Stomach (tissue), 9 donors: ENCODE data around the gene FERMT3. TPM values are rescaled to one million over a fixed set of nuclear protein-coding genes. Genes with fewer than 3 reads are reported as not detected.

Source experiments
- DNase-seq, 2 donors: peaks; one replicate each; pipeline versions ENCODE4 v3.0.0 to v3.0.0-alpha.2; 2013 to 2019
- H3K27ac ChIP-seq, 5 donors: fragments of 200-600 bp in 4 of 5; sonication (generic) in 4 of 5; one replicate each; pipeline ENCODE4 v1.5.1; 2013 to 2019; ENCODE audit warnings: mild to moderate bottlenecking in 1 of 5, moderate library complexity in 1 of 5
- H3K27me3 ChIP-seq, 3 donors: fragments of 200-600 bp; sonication (generic); one replicate each; pipeline ENCODE4 v1.5.1; 2017 to 2019; ENCODE audit warnings: mixed run types in 1 of 3
- H3K36me3 ChIP-seq, 4 donors: fragments of 200-600 bp; sonication (generic); 1 replicate in 3 of 4; 2 replicates in 1 of 4; pipeline ENCODE4 v1.5.1; 2016 to 2019
- H3K4me1 ChIP-seq, 4 donors: fragments of 200-600 bp; sonication (generic); one replicate each; pipeline ENCODE4 v1.5.1; 2016 to 2019
- H3K4me3 ChIP-seq, 4 donors: fragments of 200-600 bp; sonication (generic) in 3 of 4; one replicate each; pipeline ENCODE4 v1.5.1; 2016 to 2019; ENCODE audit warnings: mild to moderate bottlenecking in 1 of 4
- H3K9me3 ChIP-seq, 4 donors: fragments of 200-600 bp; sonication (generic); one replicate each; pipeline ENCODE4 v1.5.1; 2016 to 2019
- EP300 ChIP-seq: sonication (generic); formaldehyde crosslinking; IDR thresholded peaks from one replicate; pipeline ENCODE4 v1.6.1; 2017; ENCODE audit warnings: antibody characterized with exemption
- POLR2A ChIP-seq, 4 donors: fragments of 450-650 bp; IDR thresholded peaks; one replicate each; pipeline ENCODE4 v1.6.1; 2016; ENCODE audit warnings: antibody characterized with exemption in 4 of 4, control low read depth in 2 of 4, mild to moderate bottlenecking in 1 of 4, moderate library complexity in 1 of 4
- POLR2AphosphoS5 ChIP-seq, 3 donors: sonication (generic); formaldehyde crosslinking; IDR thresholded peaks; one replicate each; pipeline ENCODE4 v1.6.1; 2016; ENCODE audit warnings: antibody characterized with exemption in 3 of 3
- WGBS, 5 donors: extraction: QIAGEN DNeasy Blood & Tissue Kit in 3 of 5; methylation state at CpG; one replicate each; pipeline versions ENCODE4 v1.1.5 to v1.1.7; 2013 to 2018; 5-methylcytosine and 5-hydroxymethylcytosine counted together
- intact Hi-C: fragments of 100-400 bp; cut with DNase I; formaldehyde crosslinking; loops from one replicate; pipeline ENCODE4 v1.15.1; 2023; ENCODE audit warnings: low total_unique reads
- polyA plus RNA-seq, 3 donors: library from polyadenylated mRNA; stranded (reverse); fragments of 200-250 nt; gene quantifications; one replicate each; pipeline ENCODE4 v1.2.3, GENCODE V29; 2013
- total RNA-seq, 5 donors: library from RNA; depleted of rRNA; stranded (reverse); fragments of >200 nt; gene quantifications; one replicate each; pipeline versions ENCODE4 v1.1.0 to v1.2.3, GENCODE V29; 2014 to 2016
- TF ChIP-seq, protein P1 (sequence below), 7 experiments: fragments of 450-650 bp in 4 of 7; fragments of 200-600 bp in 3 of 7; sonication (generic) in 3 of 7; IDR thresholded peaks; one replicate each; pipeline ENCODE4 v1.5.1; 2016 to 2019; ENCODE audit warnings: antibody characterized with exemption in 7 of 7, control low read depth in 2 of 7, mild to moderate bottlenecking in 1 of 7
- donor health status: healthy with polysubstance abuse.
- donor health status: Bipolar disorder and iron deficiency.
- donor health status: healthy.

Gene FERMT3
- total and polyA plus RNA-seq, 8 donors: 11.9 to 31.9 (median 18.7) TPM

DNA sequence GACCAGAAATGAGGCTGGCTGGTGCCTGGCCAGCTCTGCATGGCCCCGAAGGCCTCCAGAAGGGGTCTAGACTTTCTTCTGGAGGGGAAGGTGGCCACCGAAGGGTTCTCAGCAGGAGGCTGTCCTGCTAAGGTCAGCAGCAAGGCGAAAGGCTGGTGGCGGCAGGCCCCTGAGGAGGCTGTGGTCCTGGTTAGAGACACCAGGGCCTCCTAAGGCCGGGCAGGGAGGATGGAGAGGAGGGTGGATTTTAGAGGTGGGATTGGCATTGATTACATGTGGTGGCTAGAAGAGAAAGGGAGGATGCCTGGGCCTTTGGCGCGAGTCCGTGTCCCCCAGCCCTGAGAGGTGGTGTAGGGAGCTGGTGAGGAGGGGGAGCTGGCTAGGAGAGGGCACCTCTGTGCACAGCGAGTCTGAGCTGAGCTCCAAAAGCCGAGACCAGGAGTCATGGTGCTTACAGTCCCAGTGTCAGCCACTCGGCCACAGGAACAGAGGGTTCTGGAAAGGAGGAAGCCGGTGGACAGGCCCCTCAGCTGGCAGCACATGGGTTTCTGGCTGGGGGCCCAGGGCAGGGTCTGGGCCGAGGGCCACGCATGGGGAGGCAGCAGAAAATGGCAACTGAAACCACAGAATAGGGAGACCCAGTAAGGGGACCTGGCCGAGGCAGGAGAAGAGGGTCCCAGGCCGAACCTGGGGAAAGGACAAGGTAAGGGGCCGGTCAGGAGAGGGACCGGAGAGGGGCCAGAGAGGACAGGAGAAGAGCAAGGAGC is 2.5 kb downstream of the FERMT3 start:
- H3K27me3 ChIP-seq: no peaks in the 10 kb centered on the region
- H3K9me3 ChIP-seq: no peaks in the 10 kb centered on the region
- WGBS, 5 donors: 78 to 89% (median 86%) methylated on average over 18 of the region's 18 CpGs
- H3K36me3 ChIP-seq: peaks cover 4 to 60% (median 40%) of the 10 kb centered on the region in 4 donors
- peak overlapping the region in 3 of 5 donors; percentile 85 to 91 (median 87) for H3K27ac ChIP-seq
- H3K4me1 ChIP-seq: peaks cover 41 to 52% (median 47%) of the 10 kb centered on the region in 4 donors
- peak overlapping the region in 2 of 4 donors; percentile 48 to 52 for H3K4me3 ChIP-seq
- intact Hi-C loops: loop anchor here (10.0 kb wide), 1 partner anchor 86 kb away; the partner anchor contains the start of gene KCNK4
- no peak for DNase-seq
- TF ChIP-seq POLR2AphosphoS5 (IDR thresholded peaks at IDR 0.05): no peak
- TF ChIP-seq, protein P1, sequence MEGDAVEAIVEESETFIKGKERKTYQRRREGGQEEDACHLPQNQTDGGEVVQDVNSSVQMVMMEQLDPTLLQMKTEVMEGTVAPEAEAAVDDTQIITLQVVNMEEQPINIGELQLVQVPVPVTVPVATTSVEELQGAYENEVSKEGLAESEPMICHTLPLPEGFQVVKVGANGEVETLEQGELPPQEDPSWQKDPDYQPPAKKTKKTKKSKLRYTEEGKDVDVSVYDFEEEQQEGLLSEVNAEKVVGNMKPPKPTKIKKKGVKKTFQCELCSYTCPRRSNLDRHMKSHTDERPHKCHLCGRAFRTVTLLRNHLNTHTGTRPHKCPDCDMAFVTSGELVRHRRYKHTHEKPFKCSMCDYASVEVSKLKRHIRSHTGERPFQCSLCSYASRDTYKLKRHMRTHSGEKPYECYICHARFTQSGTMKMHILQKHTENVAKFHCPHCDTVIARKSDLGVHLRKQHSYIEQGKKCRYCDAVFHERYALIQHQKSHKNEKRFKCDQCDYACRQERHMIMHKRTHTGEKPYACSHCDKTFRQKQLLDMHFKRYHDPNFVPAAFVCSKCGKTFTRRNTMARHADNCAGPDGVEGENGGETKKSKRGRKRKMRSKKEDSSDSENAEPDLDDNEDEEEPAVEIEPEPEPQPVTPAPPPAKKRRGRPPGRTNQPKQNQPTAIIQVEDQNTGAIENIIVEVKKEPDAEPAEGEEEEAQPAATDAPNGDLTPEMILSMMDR (IDR thresholded peaks at IDR 0.05): no peak
- no peak for TF ChIP-seq EP300
- TF ChIP-seq POLR2A (IDR thresholded peaks at IDR 0.05): no peak

DNA sequence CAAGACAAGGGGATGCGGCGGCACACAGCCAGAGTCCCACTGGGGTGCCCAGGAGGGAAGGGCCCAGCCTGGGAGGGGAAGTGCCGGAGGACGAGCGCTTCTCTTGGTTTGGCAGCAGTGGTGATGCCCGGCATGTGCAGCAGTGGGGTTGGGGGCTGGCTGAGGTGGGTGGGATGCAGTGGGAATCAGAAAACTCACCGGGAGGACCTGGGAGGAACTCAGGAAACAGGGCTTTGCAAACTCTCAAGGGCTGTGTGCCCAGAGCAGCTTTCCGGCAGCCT is 3.0 kb downstream of the FERMT3 start:
- intact Hi-C loops: loop anchor here (10.0 kb wide), 1 partner anchor 85 kb away; the partner anchor contains the start of gene KCNK4
- no peaks in the 10 kb centered on the region for H3K27me3 ChIP-seq
- peak overlapping the region in 2 of 5 donors; percentile 85 to 87 for H3K27ac ChIP-seq

DNA sequence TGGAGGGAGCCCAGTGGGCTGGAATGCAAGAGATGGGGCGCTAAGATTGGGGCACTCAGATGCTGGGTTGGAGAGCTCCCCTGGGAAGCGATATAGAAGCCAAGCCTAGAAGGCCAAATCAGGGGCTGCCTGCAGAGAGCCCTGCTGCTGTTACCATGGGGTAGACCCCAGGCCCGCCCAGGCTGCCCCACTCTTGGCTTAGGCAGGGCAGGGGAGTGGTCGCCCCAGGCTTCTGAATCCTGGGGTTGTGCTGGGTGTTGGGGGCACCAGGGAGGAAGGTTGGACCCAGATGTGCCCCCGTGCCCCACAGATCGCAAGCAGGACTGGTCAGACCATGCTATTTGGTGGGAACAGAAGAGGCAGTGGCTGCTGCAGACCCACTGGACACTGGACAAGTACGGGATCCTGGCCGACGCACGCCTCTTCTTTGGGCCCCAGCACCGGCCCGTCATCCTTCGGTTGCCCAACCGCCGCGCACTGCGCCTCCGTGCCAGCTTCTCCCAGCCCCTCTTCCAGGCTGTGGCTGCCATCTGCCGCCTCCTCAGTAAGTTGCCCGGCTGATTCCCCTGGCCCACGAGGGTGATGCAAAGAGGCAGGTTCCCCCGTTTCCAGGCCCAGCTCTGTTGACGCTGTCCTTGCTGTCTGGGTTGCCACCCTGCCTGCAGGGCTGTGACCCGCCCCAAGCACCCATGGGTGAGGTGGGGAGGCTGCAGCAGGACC is 3.9 kb downstream of the FERMT3 start:
- Histone ChIP-seq H3K4me1 (peaks cover 29 to 37% (median 32%) of the 10 kb centered on the region in 4 donors), H3K36me3 (peaks cover 0 to 62% (median 42%) of the 10 kb centered on the region in 4 donors), H3K27me3 (no peaks in the 10 kb centered on the region), H3K27ac (no peak overlapping the region), H3K4me3 (no peak overlapping the region), H3K9me3 (no peaks in the 10 kb centered on the region)
- no peak for DNase-seq
- TF ChIP-seq POLR2AphosphoS5 (IDR thresholded peaks at IDR 0.05) (no peak), EP300 (no peak), POLR2A (IDR thresholded peaks at IDR 0.05) (no peak)
- TF ChIP-seq, protein P1 (IDR thresholded peaks at IDR 0.05): no peak
- 94 to 95% (median 94%) methylated on average over 14 to 24 of the region's 24 CpGs for WGBS, 5 donors
- intact Hi-C loops: no loop called here

More for the DNA sequence above, 3.0 kb downstream of the FERMT3 start:
- no peak for DNase-seq
- 85 to 91% (median 87%) methylated on average over 8 of the region's 8 CpGs for WGBS, 5 donors
- no peak overlapping the region for H3K4me3 ChIP-seq
- peaks cover 36 to 47% (median 42%) of the 10 kb centered on the region in 4 donors for H3K4me1 ChIP-seq
- peaks cover 0 to 60% (median 41%) of the 10 kb centered on the region in 4 donors for H3K36me3 ChIP-seq
- no peak for TF ChIP-seq EP300
- no peak for TF ChIP-seq POLR2AphosphoS5 (IDR thresholded peaks at IDR 0.05)
- TF ChIP-seq POLR2A (IDR thresholded peaks at IDR 0.05): no peak
- TF ChIP-seq, protein P1 (IDR thresholded peaks at IDR 0.05): no peak
- H3K9me3 ChIP-seq: no peaks in the 10 kb centered on the region

DNA sequence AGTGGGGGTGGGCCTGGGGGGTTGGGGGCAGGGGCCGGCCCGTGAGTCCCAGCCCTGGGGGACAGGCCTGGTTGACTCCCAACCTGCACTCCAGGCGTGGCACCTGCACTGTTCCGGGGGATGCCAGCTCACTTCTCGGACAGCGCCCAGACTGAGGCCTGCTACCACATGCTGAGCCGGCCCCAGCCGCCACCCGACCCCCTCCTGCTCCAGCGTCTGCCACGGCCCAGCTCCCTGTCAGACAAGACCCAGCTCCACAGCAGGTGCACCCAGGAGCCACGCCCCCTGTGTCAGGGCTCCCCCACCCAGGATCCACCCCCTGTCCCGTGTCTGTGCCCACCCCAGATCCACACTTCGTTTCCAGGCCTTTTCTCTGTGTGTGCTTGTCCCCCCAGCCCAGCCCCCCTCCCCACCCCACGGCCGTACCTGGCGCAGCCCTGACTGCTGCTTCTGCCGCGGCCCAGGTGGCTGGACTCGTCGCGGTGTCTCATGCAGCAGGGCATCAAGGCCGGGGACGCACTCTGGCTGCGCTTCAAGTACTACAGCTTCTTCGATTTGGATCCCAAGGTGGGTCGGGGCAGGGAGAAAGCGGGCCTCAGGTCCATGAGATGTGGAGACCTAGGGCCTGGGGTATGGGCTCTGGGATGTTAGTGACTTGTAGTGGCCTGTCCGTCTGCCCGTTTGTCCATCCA is 4.8 kb downstream of the FERMT3 start:
- H3K36me3 ChIP-seq: peaks cover 0 to 58% (median 38%) of the 10 kb centered on the region in 4 donors

More for the DNA sequence above, 4.8 kb downstream of the FERMT3 start:
- 84 to 88% (median 86%) methylated on average over 15 to 30 of the region's 30 CpGs for WGBS, 5 donors
- Histone ChIP-seq H3K27ac (no peak overlapping the region), H3K4me1 (peaks cover 20 to 29% (median 23%) of the 10 kb centered on the region in 4 donors), H3K9me3 (no peaks in the 10 kb centered on the region), H3K27me3 (no peaks in the 10 kb centered on the region), H3K4me3 (no peak overlapping the region)
- intact Hi-C loops: no loop called here
- TF ChIP-seq POLR2AphosphoS5 (IDR thresholded peaks at IDR 0.05) (no peak), POLR2A (IDR thresholded peaks at IDR 0.05) (no peak), EP300 (no peak)
- TF ChIP-seq, protein P1 (IDR thresholded peaks at IDR 0.05): no peak
- DNase-seq: no peak
